IMR-90 (cell line): ENCODE measurements around the gene PIM1.

Experiments used
- CEBPB ChIP-seq: IDR thresholded peaks from 2 replicates; pipeline ENCODE4 v1.6.1; 2012; ENCODE audit warnings: low read depth, low read length, improper control_type of control experiment
- CTCF ChIP-seq: conservative IDR thresholded peaks from 2 replicates; pipeline ENCODE4 v1.5.1; 2012; ENCODE audit warnings: mild to moderate bottlenecking, low read depth, low read length, improper control_type of control experiment
- ELK1 ChIP-seq: fragments of 150-350 bp; IDR thresholded peaks from 2 replicates; pipeline ENCODE4 v1.6.1; 2016; ENCODE audit warnings: low read depth, mild to moderate bottlenecking, low read length, moderate library complexity, borderline replicate concordance
- FOS ChIP-seq: fragments of 150-350 bp; IDR thresholded peaks from 2 replicates; pipeline ENCODE4 v1.6.1; 2016; ENCODE audit warnings: low read depth, low read length
- MAFK ChIP-seq: IDR thresholded peaks from 2 replicates; pipeline ENCODE4 v1.6.1; 2012; ENCODE audit warnings: low read depth, low read length, improper control_type of control experiment
- MXI1 ChIP-seq: IDR thresholded peaks from 2 replicates; pipeline ENCODE4 v1.6.1; 2012; ENCODE audit warnings: low read depth, mild to moderate bottlenecking, low read length, moderate library complexity, borderline replicate concordance
- POLR2A ChIP-seq: IDR thresholded peaks from 2 replicates; pipeline ENCODE4 v1.6.1; 2012; ENCODE audit warnings: mild to moderate bottlenecking, low read depth, low read length
- RAD21 ChIP-seq: IDR thresholded peaks from 2 replicates; pipeline ENCODE4 v1.6.1; 2012; ENCODE audit warnings: low read length, improper control_type of control experiment
- RFX5 ChIP-seq: IDR thresholded peaks from 2 replicates; pipeline ENCODE4 v1.8.0; 2012; ENCODE audit warnings: low read depth, mild to moderate bottlenecking, low read length, moderate library complexity
- SMC3 ChIP-seq: fragments of 150-350 bp; IDR thresholded peaks from 2 replicates; pipeline ENCODE4 v1.6.1; 2016; ENCODE audit warnings: low read depth, mild to moderate bottlenecking, antibody characterized with exemption, low read length, moderate library complexity
- USF2 ChIP-seq: fragments of 150-350 bp; IDR thresholded peaks from 2 replicates; pipeline ENCODE4 v1.6.1; 2017; ENCODE audit warnings: mild to moderate bottlenecking, antibody characterized with exemption, low read length, low read depth

GRCh38 chr6:37145443-37145842 is 24.5 kb upstream of the PIM1 start:
- TF ChIP-seq CTCF (no peak), POLR2A (no peak), MXI1 (no peak), RAD21 (no peak), SMC3 (no peak), FOS (no peak), CEBPB (no peak), RFX5 (no peak), MAFK (no peak), USF2 (no peak), ELK1 (no peak)
